Measurements from ENCODE around the gene GRID1.
"Not testable (repeated sequence)": the region's sequence is repeated elsewhere in the genome, so short reads cannot be mapped to it uniquely, and the experiment has no call there.

The GRID1 gene

GRCh38 chr10:85929993-85930392 is 436.6 kb downstream of the GRID1 start:
- DNase-seq (ENCODE audit: low read depth, low spot score): not testable (repeated sequence)

- DNase-seq (ENCODE audit: low read depth, low spot score): no peak
These were observed 438.5 kb downstream of the GRID1 start for GRCh38 chr10:85927952-85928665.

- DNase-seq (ENCODE audit: low read depth, low spot score): no peak
These were observed 439.6 kb downstream of the GRID1 start for GRCh38 chr10:85926986-85927385.

GRCh38 chr10:85926136-85926535 is 440.5 kb downstream of the GRID1 start:
- DNase-seq (ENCODE audit: low read depth, low spot score): no peak

GRCh38 chr10:85925201-85925750 is 441.3 kb downstream of the GRID1 start:
- DNase-seq (ENCODE audit: low read depth, low spot score): no peak

GRCh38 chr10:85924382-85925102 is 442.1 kb downstream of the GRID1 start:
- no peak for DNase-seq (ENCODE audit: low read depth, low spot score)

DNA sequence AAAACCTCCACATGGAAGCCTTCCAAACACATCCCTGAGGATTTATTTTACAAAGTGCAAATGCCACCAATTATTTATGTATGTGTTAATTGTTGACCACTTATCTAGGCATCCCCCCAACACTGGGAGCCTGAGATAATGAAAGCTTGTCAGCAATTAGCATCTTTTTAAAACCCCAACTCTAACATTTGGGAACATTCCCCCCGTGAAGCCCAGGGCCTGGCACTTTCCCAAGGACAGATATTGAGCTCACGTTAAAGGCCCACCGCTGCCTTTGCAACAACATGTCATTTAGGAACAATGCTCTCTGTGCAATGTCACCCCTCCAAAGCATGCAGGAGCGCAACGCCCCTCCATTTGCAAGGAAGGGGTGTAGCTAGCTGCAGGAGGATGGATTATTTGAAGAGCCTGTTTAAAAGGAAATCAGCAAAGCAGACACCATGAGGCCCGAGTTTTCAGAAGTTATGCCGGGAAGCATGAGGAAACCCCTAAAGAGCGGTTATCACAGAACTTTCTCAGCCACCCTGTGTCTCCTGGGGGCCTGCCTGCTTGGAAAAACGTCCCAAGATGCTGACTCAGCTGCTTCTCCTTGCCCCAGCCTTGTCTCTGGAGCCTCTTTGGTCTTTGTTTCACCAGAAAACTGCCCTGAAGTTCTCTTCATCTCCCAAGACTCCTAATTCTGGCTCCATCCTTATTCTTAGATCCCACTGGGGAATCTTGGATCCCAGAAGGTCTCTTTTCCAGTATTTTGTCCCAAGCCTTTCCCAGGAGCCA is 444.1 kb downstream of the GRID1 start:
- DNase-seq (ENCODE audit: low read depth, low spot score): no peak

DNA sequence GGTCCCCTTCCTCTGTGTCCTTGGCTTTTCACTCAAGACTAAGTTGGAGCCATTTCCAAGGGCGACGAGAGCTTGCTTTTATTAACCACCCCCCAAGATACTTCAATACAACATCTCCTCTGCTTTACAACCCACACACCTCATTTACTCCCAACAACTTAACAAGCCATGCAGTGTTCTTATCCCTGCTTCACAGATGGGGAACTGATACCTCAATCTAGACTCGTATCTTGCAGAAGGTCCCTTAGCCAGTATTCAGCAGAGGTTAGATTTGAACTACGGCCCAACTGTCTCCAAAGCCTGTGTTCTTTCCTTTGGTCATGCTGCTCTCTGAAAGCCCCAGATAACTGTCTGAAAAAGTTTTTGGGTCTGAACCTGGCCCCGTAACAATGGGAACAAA is 444.8 kb downstream of the GRID1 start:
- no peak for DNase-seq (ENCODE audit: low read depth, low spot score)

DNA sequence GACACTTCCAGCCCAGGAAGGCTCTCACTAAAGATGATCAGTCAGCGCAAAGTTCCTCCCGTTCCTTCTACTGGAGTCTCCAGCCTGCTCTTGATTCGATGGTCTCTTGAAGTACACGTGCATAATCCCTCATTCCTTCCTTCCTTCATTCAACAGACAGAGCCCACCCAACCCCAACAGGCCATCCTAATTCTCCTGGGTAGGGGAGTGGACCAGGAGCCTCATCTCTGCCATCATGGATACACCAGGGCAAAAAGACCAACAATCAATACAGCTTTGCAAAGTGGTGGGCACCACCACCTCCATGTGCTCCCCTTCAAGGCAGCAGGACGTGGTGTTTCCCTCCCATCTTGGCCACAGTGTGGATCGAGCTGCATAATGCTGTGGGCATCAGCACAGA is 446.3 kb downstream of the GRID1 start:
- no peak for DNase-seq (ENCODE audit: low read depth, low spot score)

- DNase-seq (ENCODE audit: low read depth, low spot score): no peak
These were observed 447.0 kb downstream of the GRID1 start for GRCh38 chr10:85919491-85920021.

- no peak for DNase-seq (ENCODE audit: low read depth, low spot score)
These were observed 448.2 kb downstream of the GRID1 start for GRCh38 chr10:85918371-85918770.

DNA sequence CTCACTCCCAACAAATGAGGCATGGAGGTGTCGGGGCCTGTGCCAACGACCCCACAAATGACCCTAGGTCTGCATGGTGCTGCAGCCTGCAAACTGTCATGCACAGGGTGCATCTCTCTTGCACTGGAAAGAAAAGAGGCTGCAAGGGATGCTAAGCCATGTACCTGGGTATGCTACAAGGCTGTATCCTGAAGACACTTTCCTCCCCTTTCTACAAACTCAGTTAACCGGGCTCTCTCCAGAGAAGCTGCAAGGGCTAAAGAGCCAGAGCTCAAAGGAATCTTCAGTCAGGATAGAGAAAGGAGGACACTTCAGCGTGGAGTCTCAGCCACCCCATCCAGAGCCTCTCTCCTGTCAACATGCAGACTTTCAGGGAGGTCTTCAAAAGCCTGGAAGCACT is 449.0 kb downstream of the GRID1 start:
- DNase-seq (ENCODE audit: low read depth, low spot score): no peak

DNA sequence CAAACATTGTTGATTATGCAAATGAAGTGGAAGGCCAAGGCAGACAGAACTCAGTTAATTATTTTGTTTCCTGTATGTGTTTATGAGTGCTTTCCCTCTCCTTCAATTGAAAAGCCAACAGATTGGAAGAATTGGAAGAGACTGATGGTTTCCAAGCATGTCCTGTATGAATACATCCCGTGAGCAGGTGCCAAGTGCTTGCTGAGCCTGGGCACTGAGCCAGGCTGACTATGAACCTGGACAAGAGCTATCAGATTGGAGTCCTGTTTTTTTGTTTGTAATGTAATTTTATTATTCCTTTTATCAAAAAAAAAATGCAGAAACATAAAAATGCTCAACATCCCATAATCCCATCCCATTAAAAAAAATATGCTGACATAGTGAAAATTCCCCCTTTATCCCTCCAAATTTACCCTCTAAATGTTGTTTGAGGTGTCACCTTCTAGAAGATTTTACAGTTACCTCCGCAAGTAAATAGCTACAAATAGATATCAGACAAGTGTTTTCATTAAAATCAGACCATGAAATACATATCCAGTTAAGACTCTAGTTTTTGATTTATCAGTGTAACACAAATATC is 449.5 kb downstream of the GRID1 start:
- no peak for DNase-seq (ENCODE audit: low read depth, low spot score)

- no peak for DNase-seq (ENCODE audit: low read depth, low spot score)
These were observed 450.3 kb downstream of the GRID1 start for GRCh38 chr10:85916286-85916685.

GRCh38 chr10:85915245-85915846 is 451.2 kb downstream of the GRID1 start:
- no peak for DNase-seq (ENCODE audit: low read depth, low spot score)

GRCh38 chr10:85914720-85915119 is 451.9 kb downstream of the GRID1 start:
- no peak for DNase-seq (ENCODE audit: low read depth, low spot score)

DNA sequence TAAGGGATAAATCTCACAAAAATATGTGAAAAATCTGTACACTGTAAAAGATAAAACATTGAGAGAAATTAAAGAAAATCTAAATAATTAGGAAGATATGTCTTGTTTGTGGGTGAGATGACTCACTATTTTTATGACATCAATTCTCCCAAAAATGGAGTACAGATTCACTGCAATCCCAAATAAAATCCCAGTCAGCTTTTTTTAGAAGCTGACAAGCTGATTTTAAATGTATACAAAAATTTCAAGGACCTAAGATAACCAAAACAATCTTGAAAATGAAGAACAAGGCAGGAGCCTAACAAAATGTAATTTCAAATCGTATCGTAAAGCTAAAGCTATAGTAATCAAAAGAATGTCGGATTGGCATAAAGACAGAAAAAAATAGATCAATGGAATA is 458.1 kb downstream of the GRID1 start:
- no peak for DNase-seq (ENCODE audit: low read depth, low spot score)

DNA sequence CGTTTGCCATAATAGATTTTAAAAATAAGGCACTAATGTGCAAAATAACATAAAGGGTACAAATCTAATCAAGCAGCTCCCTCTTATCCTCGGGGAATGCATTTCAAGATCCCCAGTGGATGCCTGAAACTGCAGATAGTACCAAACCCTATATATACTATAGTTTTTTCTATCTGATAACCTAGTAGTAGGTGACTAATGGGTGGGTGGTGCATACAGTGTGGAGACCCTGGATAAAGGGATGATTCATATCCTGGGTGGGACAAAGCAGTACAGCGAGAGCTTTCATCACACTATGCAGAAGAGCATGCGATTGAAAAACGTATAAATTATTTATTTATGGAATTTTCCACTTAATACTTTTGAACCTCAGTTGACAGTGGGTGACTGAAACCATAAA is 464.5 kb downstream of the GRID1 start:
- DNase-seq (ENCODE audit: low read depth, low spot score): no peak

GRCh38 chr10:85901599-85901998 is 465.0 kb downstream of the GRID1 start:
- no peak for DNase-seq (ENCODE audit: low read depth, low spot score)

- DNase-seq (ENCODE audit: low read depth, low spot score): no peak
These were observed 466.1 kb downstream of the GRID1 start for GRCh38 chr10:85900487-85900886.

GRCh38 chr10:85900061-85900460 is 466.5 kb downstream of the GRID1 start:
- DNase-seq (ENCODE audit: low read depth, low spot score): no peak

All from brain pericyte (primary cell).